Astrocyte (in vitro differentiated cells and primary cell): ENCODE measurements around the gene C19orf53. TPM values are rescaled to one million over a fixed set of nuclear protein-coding genes. Genes with fewer than 3 reads are reported as not detected.

Experiments
- DNase-seq: peaks from one replicate; pipeline ENCODE4 v3.0.0-alpha.2; 2010; ENCODE audit warnings: low read depth
- FAIRE-seq: peaks from 2 replicates; lab custom pipeline; 2011; peaks lifted over from hg19 to GRCh38; lab: Jason Lieb, UNC
- H2AFZ ChIP-seq: 2 replicates; pipeline ENCODE4 v1.6.0; 2012; ENCODE audit warnings: low read depth, low read length, inconsistent platforms
- H3K27ac ChIP-seq: 2 replicates; pipeline ENCODE4 v1.5.1; 2011; ENCODE audit warnings: low read depth, low read length, inconsistent platforms
- H3K27me3 ChIP-seq: 2 replicates; pipeline ENCODE4 v1.6.0; 2011; ENCODE audit warnings: low read length, inconsistent platforms; ENCODE audit not compliant: insufficient read depth
- H3K36me3 ChIP-seq: 2 replicates; pipeline ENCODE4 v1.5.1; 2011; ENCODE audit warnings: low read length, inconsistent platforms; ENCODE audit not compliant: insufficient read depth
- H3K4me1 ChIP-seq: 2 replicates; pipeline ENCODE4 v1.5.1; 2011; ENCODE audit warnings: low read length, inconsistent platforms; ENCODE audit not compliant: insufficient read depth
- H3K4me2 ChIP-seq: 2 replicates; pipeline ENCODE4 v1.6.0; 2012; ENCODE audit warnings: low read length, inconsistent platforms
- H3K4me3 ChIP-seq: 2 replicates; pipeline ENCODE4 v1.5.1; 2011; ENCODE audit warnings: low read depth, mild to moderate bottlenecking, low read length, inconsistent platforms; ENCODE audit not compliant: insufficient read depth
- H3K79me2 ChIP-seq: 2 replicates; pipeline ENCODE4 v1.6.0; 2012; ENCODE audit warnings: mild to moderate bottlenecking, low read length, inconsistent platforms; ENCODE audit not compliant: insufficient read depth
- H3K9ac ChIP-seq: 2 replicates; pipeline ENCODE4 v1.6.0; 2012; ENCODE audit warnings: mild to moderate bottlenecking, low read length, inconsistent platforms
- H3K9me3 ChIP-seq: 2 replicates; pipeline ENCODE4 v1.5.1; 2012; ENCODE audit warnings: low read depth, mild to moderate bottlenecking, low read length, inconsistent platforms; ENCODE audit not compliant: insufficient read depth
- H4K20me1 ChIP-seq: 2 replicates; pipeline ENCODE4 v1.6.0; 2012; ENCODE audit warnings: low read length, inconsistent platforms; ENCODE audit not compliant: insufficient read depth
- H3K27ac Mint-ChIP-seq: one replicate; pipeline ENCODE4 v1.8.0; 2021; ENCODE audit warnings: mild to moderate bottlenecking, mixed read lengths; ENCODE audit not compliant: unreplicated experiment
- H3K27me3 Mint-ChIP-seq: one replicate; pipeline ENCODE4 v1.8.0; 2021; ENCODE audit warnings: low read depth, mixed read lengths; ENCODE audit not compliant: unreplicated experiment
- H3K36me3 Mint-ChIP-seq: one replicate; pipeline ENCODE4 v1.8.0; 2021; ENCODE audit warnings: low read depth, mixed read lengths; ENCODE audit not compliant: unreplicated experiment
- H3K4me1 Mint-ChIP-seq: one replicate; pipeline ENCODE4 v1.8.0; 2021; ENCODE audit warnings: low read depth, mixed read lengths; ENCODE audit not compliant: unreplicated experiment
- H3K4me3 Mint-ChIP-seq: one replicate; pipeline ENCODE4 v1.8.0; 2021; ENCODE audit warnings: mild to moderate bottlenecking, moderate library complexity, mixed read lengths; ENCODE audit not compliant: unreplicated experiment
- H3K9me3 Mint-ChIP-seq: one replicate; pipeline ENCODE4 v1.8.0; 2021; ENCODE audit warnings: mild to moderate bottlenecking, mixed read lengths; ENCODE audit not compliant: unreplicated experiment
- EZH2 ChIP-seq: IDR thresholded peaks from 2 replicates; pipeline ENCODE4 v1.6.1; 2012; ENCODE audit warnings: mild to moderate bottlenecking, low read length, inconsistent platforms; ENCODE audit not compliant: insufficient read depth
- total RNA-seq: library from RNA; stranded (reverse); gene quantifications from 2 replicates; pipeline ENCODE4 v1.2.1, GENCODE V29; 2021
- TF ChIP-seq, protein P1 (sequence below): IDR thresholded peaks from 2 replicates; pipeline ENCODE4 v1.5.1; 2011; ENCODE audit warnings: low read depth, mild to moderate bottlenecking, inconsistent platforms, low read length, moderate library complexity; ENCODE audit not compliant: insufficient read depth

The C19orf53 gene
- total RNA-seq, 1 donor from 2014 or later: 138 TPM

GRCh38 chr19:13795595-13796300 is 21.5 kb downstream of the C19orf53 start:
- Mint-ChIP-seq H3K4me1 (peaks cover 11% of the 10 kb centered on the region), H3K27ac (peak overlapping the region; percentile 62), H3K4me3 (peak overlapping the region; percentile 88), H3K36me3 (peaks cover 2% of the 10 kb centered on the region), H3K9me3 (no peaks in the 10 kb centered on the region), H3K27me3 (no peaks in the 10 kb centered on the region)
- H3K4me2 ChIP-seq: peak overlapping the region; percentile 99
- peak overlapping the region; percentile 95 for H3K27ac ChIP-seq
- H3K36me3 ChIP-seq: no peaks in the 10 kb centered on the region
- H2AFZ ChIP-seq: no peak overlapping the region
- TF ChIP-seq, protein P1, sequence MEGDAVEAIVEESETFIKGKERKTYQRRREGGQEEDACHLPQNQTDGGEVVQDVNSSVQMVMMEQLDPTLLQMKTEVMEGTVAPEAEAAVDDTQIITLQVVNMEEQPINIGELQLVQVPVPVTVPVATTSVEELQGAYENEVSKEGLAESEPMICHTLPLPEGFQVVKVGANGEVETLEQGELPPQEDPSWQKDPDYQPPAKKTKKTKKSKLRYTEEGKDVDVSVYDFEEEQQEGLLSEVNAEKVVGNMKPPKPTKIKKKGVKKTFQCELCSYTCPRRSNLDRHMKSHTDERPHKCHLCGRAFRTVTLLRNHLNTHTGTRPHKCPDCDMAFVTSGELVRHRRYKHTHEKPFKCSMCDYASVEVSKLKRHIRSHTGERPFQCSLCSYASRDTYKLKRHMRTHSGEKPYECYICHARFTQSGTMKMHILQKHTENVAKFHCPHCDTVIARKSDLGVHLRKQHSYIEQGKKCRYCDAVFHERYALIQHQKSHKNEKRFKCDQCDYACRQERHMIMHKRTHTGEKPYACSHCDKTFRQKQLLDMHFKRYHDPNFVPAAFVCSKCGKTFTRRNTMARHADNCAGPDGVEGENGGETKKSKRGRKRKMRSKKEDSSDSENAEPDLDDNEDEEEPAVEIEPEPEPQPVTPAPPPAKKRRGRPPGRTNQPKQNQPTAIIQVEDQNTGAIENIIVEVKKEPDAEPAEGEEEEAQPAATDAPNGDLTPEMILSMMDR: no peak
- no peak for TF ChIP-seq EZH2
- no peaks in the 10 kb centered on the region for H3K9me3 ChIP-seq
- peak overlapping the region; percentile 80 for H3K4me3 ChIP-seq
- H3K79me2 ChIP-seq: peaks cover 20% of the 10 kb centered on the region
- H4K20me1 ChIP-seq: peaks cover 6% of the 10 kb centered on the region
- peaks cover 32% of the 10 kb centered on the region for H3K4me1 ChIP-seq
- DNase-seq (no peak), FAIRE-seq (no peak)
- peak overlapping the region; percentile 97 for H3K9ac ChIP-seq
- H3K27me3 ChIP-seq: no peaks in the 10 kb centered on the region

DNA sequence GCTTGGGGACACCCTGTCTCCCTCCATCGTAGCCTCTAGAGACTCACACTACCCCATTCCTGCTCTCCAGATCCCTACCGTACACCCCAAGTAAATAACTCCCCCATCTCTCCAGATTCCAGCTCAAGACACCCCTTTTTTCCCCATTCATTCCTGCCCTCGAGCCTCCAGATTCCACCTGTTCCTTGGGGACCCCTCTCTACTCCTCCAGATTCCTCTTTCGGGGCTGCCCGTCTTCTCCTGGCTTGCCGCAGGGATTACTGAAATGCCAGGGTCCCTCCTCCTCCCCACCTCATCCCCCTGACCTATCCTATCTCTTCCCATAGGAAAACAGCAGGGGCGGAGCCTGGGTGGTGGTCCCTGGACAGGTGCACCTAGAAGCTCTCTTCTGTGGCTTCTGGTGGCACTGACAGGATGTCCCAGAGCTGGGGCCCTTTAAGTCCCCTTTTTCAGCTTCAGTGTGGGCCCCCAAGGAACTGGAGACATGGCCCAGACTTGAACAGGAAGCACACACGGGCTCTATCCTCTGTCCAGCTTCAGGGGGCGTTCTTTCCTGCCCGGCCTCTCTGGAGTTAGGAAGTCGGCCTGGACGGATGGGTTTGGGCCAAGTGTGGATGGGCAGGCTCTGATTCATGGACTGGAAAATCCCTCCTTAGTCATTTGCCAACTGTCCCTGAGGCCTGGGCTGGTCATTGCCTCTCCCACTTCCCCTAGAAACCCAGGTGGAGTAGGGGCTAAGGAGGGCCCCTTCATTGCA is 22.2 kb downstream of the C19orf53 start:
- Histone ChIP-seq H3K4me1 (peaks cover 32% of the 10 kb centered on the region), H3K27me3 (no peaks in the 10 kb centered on the region), H2AFZ (no peak overlapping the region), H3K4me3 (peak overlapping the region; percentile 80), H3K36me3 (no peaks in the 10 kb centered on the region), H4K20me1 (peaks cover 13% of the 10 kb centered on the region), H3K4me2 (peak overlapping the region; percentile 99), H3K79me2 (peaks cover 20% of the 10 kb centered on the region), H3K9me3 (no peaks in the 10 kb centered on the region), H3K9ac (peak overlapping the region; percentile 97), H3K27ac (peak overlapping the region; percentile 95)
- H3K36me3 Mint-ChIP-seq: peaks cover 7% of the 10 kb centered on the region
- DNase-seq (peak; percentile 95), FAIRE-seq (no peak)
- peak overlapping the region; percentile 88 for H3K4me3 Mint-ChIP-seq
- peaks cover 11% of the 10 kb centered on the region for H3K4me1 Mint-ChIP-seq
- TF ChIP-seq, protein P1: peak; percentile 11
- TF ChIP-seq EZH2: no peak
- H3K9me3 Mint-ChIP-seq: no peaks in the 10 kb centered on the region
- H3K27me3 Mint-ChIP-seq: no peaks in the 10 kb centered on the region
- peak overlapping the region; percentile 62 for H3K27ac Mint-ChIP-seq
